ENCODE measurements around the gene TMEM238.

DNA sequence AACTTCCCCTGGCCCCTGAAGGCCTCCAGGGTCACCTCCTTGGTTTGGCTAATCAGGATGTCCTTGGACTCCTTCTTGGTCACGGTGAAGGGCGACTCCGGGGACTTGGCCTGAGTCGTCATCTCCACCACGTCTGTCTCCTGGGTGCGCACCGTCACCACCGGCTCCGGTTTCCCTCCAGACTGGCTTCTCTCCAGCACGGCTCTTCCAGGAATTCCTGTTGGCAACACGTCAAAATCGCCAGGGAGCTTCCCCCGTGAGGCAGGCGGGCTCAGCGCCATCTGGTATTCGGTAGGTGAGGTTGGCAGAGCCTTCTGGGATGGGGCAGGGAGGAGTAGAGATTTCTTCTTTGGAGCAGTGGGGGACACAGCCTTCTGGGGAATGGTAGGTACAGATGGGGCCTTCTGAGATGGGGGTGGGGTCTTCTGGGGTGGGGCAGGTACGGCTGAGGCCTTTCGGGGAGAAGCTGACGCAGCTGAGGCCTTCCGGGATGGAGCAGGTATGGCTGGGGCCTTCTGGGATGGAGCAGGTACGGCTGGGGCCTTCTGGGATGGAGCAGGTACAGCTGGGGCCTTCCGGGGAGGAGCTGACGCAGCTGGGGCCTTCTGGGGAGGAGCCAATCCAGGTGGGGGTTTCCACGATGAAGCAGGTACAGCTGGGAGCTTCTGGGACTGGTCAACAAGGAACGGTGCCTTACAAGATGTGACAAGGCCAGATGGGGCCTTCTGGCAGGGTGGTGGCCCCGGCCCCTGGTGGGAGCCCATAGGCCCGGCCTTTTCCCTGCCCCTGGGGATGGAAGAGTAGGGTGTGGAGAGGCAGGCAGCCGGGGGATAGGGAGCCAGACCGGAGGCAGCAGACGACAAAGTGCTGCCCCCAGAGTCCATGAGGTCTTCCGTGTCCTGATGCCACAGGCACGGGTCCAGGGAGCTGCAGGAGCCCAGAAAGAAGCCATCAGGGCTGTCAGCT, 24.9 kb downstream of the TMEM238 start:
- TF ChIP-seq, protein P1, sequence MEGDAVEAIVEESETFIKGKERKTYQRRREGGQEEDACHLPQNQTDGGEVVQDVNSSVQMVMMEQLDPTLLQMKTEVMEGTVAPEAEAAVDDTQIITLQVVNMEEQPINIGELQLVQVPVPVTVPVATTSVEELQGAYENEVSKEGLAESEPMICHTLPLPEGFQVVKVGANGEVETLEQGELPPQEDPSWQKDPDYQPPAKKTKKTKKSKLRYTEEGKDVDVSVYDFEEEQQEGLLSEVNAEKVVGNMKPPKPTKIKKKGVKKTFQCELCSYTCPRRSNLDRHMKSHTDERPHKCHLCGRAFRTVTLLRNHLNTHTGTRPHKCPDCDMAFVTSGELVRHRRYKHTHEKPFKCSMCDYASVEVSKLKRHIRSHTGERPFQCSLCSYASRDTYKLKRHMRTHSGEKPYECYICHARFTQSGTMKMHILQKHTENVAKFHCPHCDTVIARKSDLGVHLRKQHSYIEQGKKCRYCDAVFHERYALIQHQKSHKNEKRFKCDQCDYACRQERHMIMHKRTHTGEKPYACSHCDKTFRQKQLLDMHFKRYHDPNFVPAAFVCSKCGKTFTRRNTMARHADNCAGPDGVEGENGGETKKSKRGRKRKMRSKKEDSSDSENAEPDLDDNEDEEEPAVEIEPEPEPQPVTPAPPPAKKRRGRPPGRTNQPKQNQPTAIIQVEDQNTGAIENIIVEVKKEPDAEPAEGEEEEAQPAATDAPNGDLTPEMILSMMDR (IDR thresholded peaks at IDR 0.05): no peak
- TF ChIP-seq POLR2A (IDR thresholded peaks at IDR 0.05): no peak
- TF ChIP-seq EP300 (IDR thresholded peaks at IDR 0.05): no peak
